Natural killer cell (primary cell): Measurements from ENCODE around the gene TGFB1. TPM values are rescaled to one million over a fixed set of nuclear protein-coding genes. Genes with fewer than 3 reads are reported as not detected.
A peak's percentile ranks its signal among the peaks of the same experiment; 100 is the strongest.

Source experiments
- ATAC-seq, 3 donors: fragments of 150-1000 bp in 2 of 3; fragments of 200-7000 bp in 1 of 3; cut with Tn5 transposase; 1 replicate in 1 of 3; 2 replicates in 2 of 3; pipeline ENCODE4 v1.10.0; 2021; ENCODE audit warnings: mild to moderate bottlenecking in 2 of 3, moderate library complexity in 2 of 3
- DNase-seq, 2 donors: peaks; one replicate each; pipeline versions ENCODE4 v3.0.0 to v3.0.0-alpha.2; 2013 to 2021; ENCODE audit warnings: mixed read lengths in 1 of 2
- H3K27ac ChIP-seq: one replicate; pipeline ENCODE4 v1.5.1; 2013; ENCODE audit warnings: mild to moderate bottlenecking, low read length
- H3K27me3 ChIP-seq: one replicate; pipeline ENCODE4 v1.6.1; 2013; ENCODE audit warnings: low read length; ENCODE audit not compliant: control insufficient read depth, insufficient read depth
- H3K36me3 ChIP-seq: one replicate; pipeline ENCODE4 v1.6.1; 2013; ENCODE audit warnings: low read length; ENCODE audit not compliant: control insufficient read depth, insufficient read depth
- H3K4me1 ChIP-seq: one replicate; pipeline ENCODE4 v1.6.1; 2013; ENCODE audit warnings: low read length; ENCODE audit not compliant: control insufficient read depth, insufficient read depth
- H3K4me3 ChIP-seq: one replicate; pipeline ENCODE4 v1.5.1; 2013; ENCODE audit warnings: low read length
- H3K9me3 ChIP-seq: one replicate; pipeline ENCODE4 v1.6.1; 2013; ENCODE audit warnings: low read length; ENCODE audit not compliant: control insufficient read depth, insufficient read depth
- H3K27ac Mint-ChIP-seq, 2 donors: one replicate each; pipeline ENCODE4 v1.8.0; 2022; ENCODE audit warnings: mild to moderate bottlenecking in 2 of 2, mixed read lengths in 2 of 2, moderate library complexity in 1 of 2
- H3K27me3 Mint-ChIP-seq, 2 donors: one replicate each; pipeline ENCODE4 v1.8.0; 2022; ENCODE audit warnings: low read depth in 2 of 2, mixed read lengths in 2 of 2
- H3K36me3 Mint-ChIP-seq: one replicate; pipeline ENCODE4 v1.8.0; 2022; ENCODE audit warnings: mixed read lengths
- H3K4me1 Mint-ChIP-seq, 2 donors: one replicate each; pipeline ENCODE4 v1.8.0; 2022; ENCODE audit warnings: mixed read lengths in 2 of 2
- H3K4me3 Mint-ChIP-seq: one replicate; pipeline ENCODE4 v1.8.0; 2022; ENCODE audit warnings: mild to moderate bottlenecking, moderate library complexity, mixed read lengths
- H3K9me3 Mint-ChIP-seq, 2 donors: one replicate each; pipeline ENCODE4 v1.8.0; 2022; ENCODE audit warnings: mixed read lengths in 2 of 2
- CTCF ChIP-seq: fragments of 200-600 bp; IDR thresholded peaks from one replicate; pipeline ENCODE4 v1.8.0; 2022; ENCODE audit warnings: antibody characterized with exemption
- WGBS: methylation state at CpG from one replicate; pipeline ENCODE4 v1.1.7; 2013; ENCODE audit warnings: missing lambda C conversion rate; ENCODE audit not compliant: insufficient coverage; 5-methylcytosine and 5-hydroxymethylcytosine counted together
- intact Hi-C: fragments of 100-400 bp; cut with micrococcal nuclease; formaldehyde crosslinking; loops from one replicate; pipeline ENCODE4 v1.14.2; 2022
- total RNA-seq, 4 donors: library from RNA; stranded (reverse); fragments of 120-200 nt in 1 of 4; gene quantifications; one replicate each; pipeline versions ENCODE4 v1.2.3 to v1.2.4, GENCODE V29; 2013 to 2022

The TGFB1 gene
- total RNA-seq, 3 donors from 2014 or later (not counting 1 experiment from before 2014, with no cell fraction given) = 682 to 761 (median 729) TPM

GRCh38 chr19:41341669-41342490, 11.8 kb downstream of the TGFB1 start:
- TF ChIP-seq CTCF = no peak
- Mint-ChIP-seq H3K4me3 (peak overlapping the region; percentile 75), H3K9me3 (no peaks in the 10 kb centered on the region), H3K36me3 (peaks cover 6% of the 10 kb centered on the region), H3K27me3 (no peaks in the 10 kb centered on the region), H3K4me1 (peaks cover 52 to 59% of the 10 kb centered on the region in 2 donors), H3K27ac (peak overlapping the region; percentile 75 to 76)
- ATAC-seq = peak; percentile 22 to 40 (median 31)
- intact Hi-C loops = no loop called here
- DNase-seq = peak in 1 of 2 donors; percentile 52
- Histone ChIP-seq H3K4me3 (no peak overlapping the region), H3K27me3 (no peaks in the 10 kb centered on the region), H3K4me1 (peaks cover 56% of the 10 kb centered on the region), H3K36me3 (peaks cover 74% of the 10 kb centered on the region), H3K9me3 (no peaks in the 10 kb centered on the region), H3K27ac (peak overlapping the region; percentile 38)
- WGBS = 70% methylated on average over 18 of the region's 20 CpGs

GRCh38 chr19:41339936-41340335, 13.8 kb downstream of the TGFB1 start:
- Mint-ChIP-seq H3K9me3 (no peaks in the 10 kb centered on the region), H3K36me3 (peaks cover 6% of the 10 kb centered on the region), H3K27me3 (no peaks in the 10 kb centered on the region), H3K4me1 (peaks cover 46 to 54% of the 10 kb centered on the region in 2 donors), H3K4me3 (peak overlapping the region; percentile 42), H3K27ac (peak overlapping the region; percentile 58 to 75)
- Histone ChIP-seq H3K27me3 (no peaks in the 10 kb centered on the region), H3K4me1 (peaks cover 56% of the 10 kb centered on the region), H3K9me3 (no peaks in the 10 kb centered on the region), H3K27ac (no peak overlapping the region), H3K36me3 (peaks cover 78% of the 10 kb centered on the region), H3K4me3 (no peak overlapping the region)
- ATAC-seq (no peak), DNase-seq (no peak)
- 92% methylated on average over 5 of the region's 5 CpGs for WGBS
- intact Hi-C loops = no loop called here
- no peak for TF ChIP-seq CTCF

- Histone ChIP-seq H3K9me3 (no peaks in the 10 kb centered on the region), H3K27ac (no peak overlapping the region), H3K36me3 (peaks cover 83% of the 10 kb centered on the region), H3K4me1 (peaks cover 56% of the 10 kb centered on the region), H3K27me3 (no peaks in the 10 kb centered on the region), H3K4me3 (no peak overlapping the region)
- H3K4me3 Mint-ChIP-seq = no peak overlapping the region
- H3K27ac Mint-ChIP-seq = peak overlapping the region; percentile 35 to 94
- peaks cover 6% of the 10 kb centered on the region for H3K36me3 Mint-ChIP-seq
- H3K9me3 Mint-ChIP-seq = no peaks in the 10 kb centered on the region
- ATAC-seq (no peak), DNase-seq (no peak)
- H3K27me3 Mint-ChIP-seq = no peaks in the 10 kb centered on the region
- peaks cover 46 to 47% of the 10 kb centered on the region in 2 donors for H3K4me1 Mint-ChIP-seq
- WGBS = 92% methylated on average over 10 of the region's 10 CpGs
- no peak for TF ChIP-seq CTCF
- intact Hi-C loops = no loop called here
Observed at GRCh38 chr19:41335467-41335866, 18.3 kb downstream of the TGFB1 start.
